Gastroesophageal sphincter (tissue), 3 donors: ENCODE measurements around the gene FARS2.

Experiments
- CTCF ChIP-seq, 4 experiments: fragments of 200-600 bp in 2 of 4; fragments of 450-650 bp in 2 of 4; sonication (generic) in 1 of 4; IDR thresholded peaks; one replicate each; pipeline ENCODE4 v1.5.1; 2017 to 2019; ENCODE audit warnings: antibody characterized with exemption in 4 of 4, mild to moderate bottlenecking in 2 of 4, moderate library complexity in 2 of 4
- EP300 ChIP-seq: sonication (generic); formaldehyde crosslinking; IDR thresholded peaks from one replicate; pipeline ENCODE4 v1.6.1; 2017; ENCODE audit warnings: antibody characterized with exemption, mild to moderate bottlenecking
- POLR2A ChIP-seq, 2 donors: fragments of 450-650 bp; IDR thresholded peaks; one replicate each; pipeline ENCODE4 v1.6.1; 2017; ENCODE audit warnings: antibody characterized with exemption in 2 of 2, mild to moderate bottlenecking in 2 of 2, moderate library complexity in 1 of 2
- POLR2AphosphoS5 ChIP-seq: sonication (generic); formaldehyde crosslinking; IDR thresholded peaks from one replicate; pipeline ENCODE4 v1.6.1; 2017; ENCODE audit warnings: antibody characterized with exemption

GRCh38 chr6:5657684-5658430, 396.5 kb downstream of the FARS2 start:
- TF ChIP-seq POLR2A (IDR thresholded peaks at IDR 0.05) (no peak), CTCF (IDR thresholded peaks at IDR 0.05) (no peak), EP300 (no peak), POLR2AphosphoS5 (no peak)
